Measurements from ENCODE around the gene APOOL. TPM values are rescaled to one million over a fixed set of nuclear protein-coding genes. Genes with fewer than 3 reads are reported as not detected.
"Not testable (repeated sequence)": the region's sequence is repeated elsewhere in the genome, so short reads cannot be mapped to it uniquely, and the experiment has no call there.

APOOL gene
- polyA plus RNA-seq: 1 to 10 TPM; 3.3 to 5.7 TPM

GRCh38 chrX:85003655-85004244 lies at the start of gene APOOL:
Gene APOOL (plus strand): TSS chrX:85003877. CDS start chrX:85003913, 36 bp downstream.
- H3K27ac ChIP-seq (ENCODE audit: low read depth in 2 of 2, low read length in 1 of 2): peak within 1 kb of the TSS; percentile 76 to 86
- 0 to 31% methylated on average over 24 of the region's 24 CpGs for WGBS, 2 donors
- no peaks in the 10 kb centered on the region for H3K4me1 ChIP-seq (ENCODE audit: control insufficient read depth in 2 of 2, insufficient read depth in 2 of 2, low read length in 1 of 2)
- no peaks in the 10 kb centered on the region for H3K36me3 ChIP-seq (ENCODE audit: control insufficient read depth in 2 of 2, insufficient read depth in 2 of 2, low read length in 1 of 2)
- no peaks in the 10 kb centered on the region for H3K27me3 ChIP-seq (ENCODE audit: control insufficient read depth in 1 of 2, insufficient read depth in 2 of 2, low read length in 2 of 2)
- H3K4me3 ChIP-seq (ENCODE audit: low read depth in 1 of 2, low read length in 2 of 2): peak within 1 kb of the TSS; percentile 65 to 68
- no peaks in the 10 kb centered on the region for H3K9me3 ChIP-seq (ENCODE audit: control insufficient read depth in 2 of 2, insufficient read depth in 1 of 2, low read depth in 1 of 2, low read length in 1 of 2)

- no peak overlapping the region for H3K27ac ChIP-seq (ENCODE audit: low read depth in 2 of 2, low read length in 1 of 2)
- no peak overlapping the region for H3K4me3 ChIP-seq (ENCODE audit: low read depth in 1 of 2, low read length in 2 of 2)
- no peaks in the 10 kb centered on the region for H3K36me3 ChIP-seq (ENCODE audit: control insufficient read depth in 2 of 2, insufficient read depth in 2 of 2, low read length in 1 of 2)
- H3K27me3 ChIP-seq (ENCODE audit: control insufficient read depth in 1 of 2, insufficient read depth in 2 of 2, low read length in 2 of 2): no peaks in the 10 kb centered on the region
- no peaks in the 10 kb centered on the region for H3K9me3 ChIP-seq (ENCODE audit: control insufficient read depth in 2 of 2, insufficient read depth in 1 of 2, low read depth in 1 of 2, low read length in 1 of 2)
- H3K4me1 ChIP-seq (ENCODE audit: control insufficient read depth in 2 of 2, insufficient read depth in 2 of 2, low read length in 1 of 2): no peaks in the 10 kb centered on the region
- 64 to 67% methylated on average over 1 of the region's 1 CpG for WGBS, 2 donors
Observed at GRCh38 chrX:84956304-84956703, 47.4 kb upstream of the APOOL start.

- Histone ChIP-seq H3K9me3 (ENCODE audit: control insufficient read depth in 2 of 2, insufficient read depth in 1 of 2, low read depth in 1 of 2, low read length in 1 of 2) (no peaks in the 10 kb centered on the region), H3K4me3 (ENCODE audit: low read depth in 1 of 2, low read length in 2 of 2) (no peak overlapping the region), H3K4me1 (ENCODE audit: control insufficient read depth in 2 of 2, insufficient read depth in 2 of 2, low read length in 1 of 2) (peaks cover 0 to 2% of the 10 kb centered on the region in 2 donors), H3K27ac (ENCODE audit: low read depth in 2 of 2, low read length in 1 of 2) (no peak overlapping the region), H3K27me3 (ENCODE audit: control insufficient read depth in 1 of 2, insufficient read depth in 2 of 2, low read length in 2 of 2) (no peaks in the 10 kb centered on the region), H3K36me3 (ENCODE audit: control insufficient read depth in 2 of 2, insufficient read depth in 2 of 2, low read length in 1 of 2) (no peaks in the 10 kb centered on the region)
- 85 to 91% methylated on average over 10 to 19 of the region's 19 CpGs for WGBS, 2 donors
Observed at GRCh38 chrX:84974803-84975202, 28.9 kb upstream of the APOOL start.

GRCh38 chrX:84991739-84992138 lies 11.9 kb upstream of the APOOL start:
- H3K4me1 ChIP-seq (ENCODE audit: control insufficient read depth in 2 of 2, insufficient read depth in 2 of 2, low read length in 1 of 2); H3K4me3 ChIP-seq (ENCODE audit: low read depth in 1 of 2, low read length in 2 of 2); H3K9me3 ChIP-seq (ENCODE audit: control insufficient read depth in 2 of 2, insufficient read depth in 1 of 2, low read depth in 1 of 2, low read length in 1 of 2); H3K36me3 ChIP-seq (ENCODE audit: control insufficient read depth in 2 of 2, insufficient read depth in 2 of 2, low read length in 1 of 2); H3K27ac ChIP-seq (ENCODE audit: low read depth in 2 of 2, low read length in 1 of 2); H3K27me3 ChIP-seq (ENCODE audit: control insufficient read depth in 1 of 2, insufficient read depth in 2 of 2, low read length in 2 of 2): not testable (repeated sequence)
- WGBS, 2 donors: 93 to 94% methylated on average over 5 of the region's 5 CpGs

GRCh38 chrX:84993150-84993549 lies 10.5 kb upstream of the APOOL start:
- H3K27ac ChIP-seq (ENCODE audit: low read depth in 2 of 2, low read length in 1 of 2): no peak overlapping the region
- H3K9me3 ChIP-seq (ENCODE audit: control insufficient read depth in 2 of 2, insufficient read depth in 1 of 2, low read depth in 1 of 2, low read length in 1 of 2): peaks cover 0 to 3% of the 10 kb centered on the region in 2 donors
- 84 to 100% methylated on average over 1 of the region's 1 CpG for WGBS, 2 donors
- no peak overlapping the region for H3K4me3 ChIP-seq (ENCODE audit: low read depth in 1 of 2, low read length in 2 of 2)
- H3K27me3 ChIP-seq (ENCODE audit: control insufficient read depth in 1 of 2, insufficient read depth in 2 of 2, low read length in 2 of 2): no peaks in the 10 kb centered on the region
- no peaks in the 10 kb centered on the region for H3K4me1 ChIP-seq (ENCODE audit: control insufficient read depth in 2 of 2, insufficient read depth in 2 of 2, low read length in 1 of 2)
- H3K36me3 ChIP-seq (ENCODE audit: control insufficient read depth in 2 of 2, insufficient read depth in 2 of 2, low read length in 1 of 2): no peaks in the 10 kb centered on the region

- no peaks in the 10 kb centered on the region for H3K36me3 ChIP-seq (ENCODE audit: control insufficient read depth in 2 of 2, insufficient read depth in 2 of 2, low read length in 1 of 2)
- no peaks in the 10 kb centered on the region for H3K9me3 ChIP-seq (ENCODE audit: control insufficient read depth in 2 of 2, insufficient read depth in 1 of 2, low read depth in 1 of 2, low read length in 1 of 2)
- no peaks in the 10 kb centered on the region for H3K4me1 ChIP-seq (ENCODE audit: control insufficient read depth in 2 of 2, insufficient read depth in 2 of 2, low read length in 1 of 2)
- 80 to 95% methylated on average over 1 of the region's 1 CpG for WGBS, 2 donors
- no peak overlapping the region for H3K27ac ChIP-seq (ENCODE audit: low read depth in 2 of 2, low read length in 1 of 2)
- H3K4me3 ChIP-seq (ENCODE audit: low read depth in 1 of 2, low read length in 2 of 2): no peak overlapping the region
- H3K27me3 ChIP-seq (ENCODE audit: control insufficient read depth in 1 of 2, insufficient read depth in 2 of 2, low read length in 2 of 2): no peaks in the 10 kb centered on the region
Observed at GRCh38 chrX:85001344-85001743, 2.3 kb upstream of the APOOL start.

GRCh38 chrX:85004255-85004654 lies 578 bp downstream of the APOOL start:
- Histone ChIP-seq H3K4me3 (ENCODE audit: low read depth in 1 of 2, low read length in 2 of 2) (peak overlapping the region; percentile 65 to 68), H3K27me3 (ENCODE audit: control insufficient read depth in 1 of 2, insufficient read depth in 2 of 2, low read length in 2 of 2) (no peaks in the 10 kb centered on the region), H3K27ac (ENCODE audit: low read depth in 2 of 2, low read length in 1 of 2) (peak overlapping the region; percentile 76 to 86), H3K4me1 (ENCODE audit: control insufficient read depth in 2 of 2, insufficient read depth in 2 of 2, low read length in 1 of 2) (no peaks in the 10 kb centered on the region), H3K9me3 (ENCODE audit: control insufficient read depth in 2 of 2, insufficient read depth in 1 of 2, low read depth in 1 of 2, low read length in 1 of 2) (no peaks in the 10 kb centered on the region), H3K36me3 (ENCODE audit: control insufficient read depth in 2 of 2, insufficient read depth in 2 of 2, low read length in 1 of 2) (no peaks in the 10 kb centered on the region)
- WGBS, 2 donors: 7 to 38% methylated on average over 11 of the region's 11 CpGs

- WGBS, 2 donors: 89 to 96% methylated on average over 2 of the region's 2 CpGs
- H3K4me3 ChIP-seq (ENCODE audit: low read depth in 1 of 2, low read length in 2 of 2): no peak overlapping the region
- H3K9me3 ChIP-seq (ENCODE audit: control insufficient read depth in 2 of 2, insufficient read depth in 1 of 2, low read depth in 1 of 2, low read length in 1 of 2): no peaks in the 10 kb centered on the region
Observed at GRCh38 chrX:85012098-85012497, 8.4 kb downstream of the APOOL start.

GRCh38 chrX:85015351-85015750 lies 11.7 kb downstream of the APOOL start:
- not testable (repeated sequence) for H3K27ac ChIP-seq (ENCODE audit: low read depth in 2 of 2, low read length in 1 of 2); H3K4me1 ChIP-seq (ENCODE audit: control insufficient read depth in 2 of 2, insufficient read depth in 2 of 2, low read length in 1 of 2); H3K9me3 ChIP-seq (ENCODE audit: control insufficient read depth in 2 of 2, insufficient read depth in 1 of 2, low read depth in 1 of 2, low read length in 1 of 2); H3K36me3 ChIP-seq (ENCODE audit: control insufficient read depth in 2 of 2, insufficient read depth in 2 of 2, low read length in 1 of 2); H3K4me3 ChIP-seq (ENCODE audit: low read depth in 1 of 2, low read length in 2 of 2); H3K27me3 ChIP-seq (ENCODE audit: control insufficient read depth in 1 of 2, insufficient read depth in 2 of 2, low read length in 2 of 2)
- WGBS, 2 donors: 90 to 97% methylated on average over 8 of the region's 8 CpGs

More at GRCh38 chrX:85012098-85012497, 8.4 kb downstream of the APOOL start:
- no peaks in the 10 kb centered on the region for H3K27me3 ChIP-seq (ENCODE audit: control insufficient read depth in 1 of 2, insufficient read depth in 2 of 2, low read length in 2 of 2)
- no peaks in the 10 kb centered on the region for H3K4me1 ChIP-seq (ENCODE audit: control insufficient read depth in 2 of 2, insufficient read depth in 2 of 2, low read length in 1 of 2)
- no peak overlapping the region for H3K27ac ChIP-seq (ENCODE audit: low read depth in 2 of 2, low read length in 1 of 2)
- H3K36me3 ChIP-seq (ENCODE audit: control insufficient read depth in 2 of 2, insufficient read depth in 2 of 2, low read length in 1 of 2): no peaks in the 10 kb centered on the region

GRCh38 chrX:85017721-85018120 lies 14.0 kb downstream of the APOOL start:
- H3K9me3 ChIP-seq (ENCODE audit: control insufficient read depth in 2 of 2, insufficient read depth in 1 of 2, low read depth in 1 of 2, low read length in 1 of 2): no peaks in the 10 kb centered on the region
- WGBS, 2 donors: 96 to 98% methylated on average over 2 of the region's 2 CpGs
- peaks cover 0 to 3% of the 10 kb centered on the region in 2 donors for H3K36me3 ChIP-seq (ENCODE audit: control insufficient read depth in 2 of 2, insufficient read depth in 2 of 2, low read length in 1 of 2)
- no peak overlapping the region for H3K27ac ChIP-seq (ENCODE audit: low read depth in 2 of 2, low read length in 1 of 2)
- no peaks in the 10 kb centered on the region for H3K27me3 ChIP-seq (ENCODE audit: control insufficient read depth in 1 of 2, insufficient read depth in 2 of 2, low read length in 2 of 2)
- no peak overlapping the region for H3K4me3 ChIP-seq (ENCODE audit: low read depth in 1 of 2, low read length in 2 of 2)
- H3K4me1 ChIP-seq (ENCODE audit: control insufficient read depth in 2 of 2, insufficient read depth in 2 of 2, low read length in 1 of 2): no peaks in the 10 kb centered on the region
